Tibial nerve (tissue), 4 donors: Measurements from ENCODE around the gene ARHGAP11A. TPM values are rescaled to one million over a fixed set of nuclear protein-coding genes. Genes with fewer than 3 reads are reported as not detected.

Source experiments
- DNase-seq, 2 donors: peaks; one replicate each; pipeline ENCODE4 v3.0.0-alpha.2; 2019; ENCODE audit warnings: low spot score in 2 of 2
- H3K27ac ChIP-seq, 4 donors: fragments of 200-600 bp; sonication (generic) in 3 of 4; one replicate each; pipeline ENCODE4 v1.5.1; 2017 to 2019; ENCODE audit warnings: mild to moderate bottlenecking in 1 of 4
- H3K27me3 ChIP-seq, 2 donors: fragments of 200-600 bp; sonication (generic) in 1 of 2; one replicate each; pipeline versions ENCODE4 v1.5.1 to v1.6.0; 2017 to 2019
- H3K36me3 ChIP-seq, 3 donors: fragments of 200-600 bp; sonication (generic); one replicate each; pipeline ENCODE4 v1.5.1; 2018 to 2019
- H3K4me1 ChIP-seq, 4 donors: fragments of 200-600 bp; sonication (generic) in 3 of 4; one replicate each; pipeline ENCODE4 v1.5.1; 2017 to 2019
- H3K4me3 ChIP-seq, 4 donors: fragments of 200-600 bp; sonication (generic) in 3 of 4; one replicate each; pipeline ENCODE4 v1.5.1; 2017 to 2019; ENCODE audit warnings: mild to moderate bottlenecking in 1 of 4, moderate library complexity in 1 of 4
- H3K9me3 ChIP-seq, 4 donors: fragments of 200-600 bp; sonication (generic) in 3 of 4; one replicate each; pipeline ENCODE4 v1.5.1; 2017 to 2019
- CTCF ChIP-seq, 5 experiments: fragments of 200-600 bp in 3 of 5; fragments of 450-650 bp in 2 of 5; sonication (generic) in 3 of 5; IDR thresholded peaks; one replicate each; pipeline ENCODE4 v1.5.1; 2016 to 2019; ENCODE audit warnings: antibody characterized with exemption in 5 of 5, mild to moderate bottlenecking in 3 of 5, moderate library complexity in 2 of 5
- EP300 ChIP-seq, 2 donors: sonication (generic); formaldehyde crosslinking; IDR thresholded peaks; one replicate each; pipeline ENCODE4 v1.6.1; 2017; ENCODE audit warnings: antibody characterized with exemption in 2 of 2, mild to moderate bottlenecking in 1 of 2
- POLR2A ChIP-seq, 2 donors: fragments of 450-650 bp; IDR thresholded peaks; one replicate each; pipeline ENCODE4 v1.6.1; 2017; ENCODE audit warnings: antibody characterized with exemption in 2 of 2, mild to moderate bottlenecking in 2 of 2, moderate library complexity in 2 of 2
- WGBS, 2 donors: methylation state at CpG; one replicate each; pipeline ENCODE4 v1.1.5; 2018; 5-methylcytosine and 5-hydroxymethylcytosine counted together
- total RNA-seq, 4 donors: library from RNA; depleted of rRNA; stranded (reverse); fragments of >200 nt; gene quantifications; one replicate each; pipeline ENCODE4 v1.1.0, GENCODE V29; 2016

Gene ARHGAP11A
- total RNA-seq, 4 donors from 2014 or later = 0.59 to 2.4 (median 0.82) TPM

GRCh38 chr15:32636410-32636809, 21.1 kb downstream of the ARHGAP11A start:
- no peak for TF ChIP-seq POLR2A (IDR thresholded peaks at IDR 0.05)
- TF ChIP-seq CTCF (IDR thresholded peaks at IDR 0.05) = no peak
- no peak for TF ChIP-seq EP300 (IDR thresholded peaks at IDR 0.05)
- Histone ChIP-seq H3K27ac (no peak overlapping the region), H3K4me3 (no peak overlapping the region), H3K4me1 (peaks cover 0 to 1% (median 0%) of the 10 kb centered on the region in 4 donors), H3K27me3 (peaks cover 0 to under 1% of the 10 kb centered on the region in 2 donors), H3K36me3 (no peaks in the 10 kb centered on the region), H3K9me3 (no peaks in the 10 kb centered on the region)
- 95 to 96% methylated on average over 3 of the region's 3 CpGs for WGBS, 2 donors
- no peak for DNase-seq

GRCh38 chr15:32636908-32637567, 21.7 kb downstream of the ARHGAP11A start:
- Histone ChIP-seq H3K9me3 (no peaks in the 10 kb centered on the region), H3K27me3 (peaks cover 0 to 7% of the 10 kb centered on the region in 2 donors), H3K27ac (no peak overlapping the region), H3K4me3 (no peak overlapping the region), H3K4me1 (peaks cover 0 to 7% (median 0%) of the 10 kb centered on the region in 4 donors), H3K36me3 (no peaks in the 10 kb centered on the region)
- DNase-seq = no peak
- 93% methylated on average over 8 of the region's 8 CpGs for WGBS, 2 donors
- TF ChIP-seq POLR2A (IDR thresholded peaks at IDR 0.05) (no peak), CTCF (IDR thresholded peaks at IDR 0.05) (no peak), EP300 (IDR thresholded peaks at IDR 0.05) (no peak)

- DNase-seq = no peak
- H3K36me3 ChIP-seq = no peaks in the 10 kb centered on the region
- H3K27me3 ChIP-seq = peaks cover 0 to 14% of the 10 kb centered on the region in 2 donors
- TF ChIP-seq EP300 (IDR thresholded peaks at IDR 0.05) (no peak), CTCF (IDR thresholded peaks at IDR 0.05) (no peak), POLR2A (IDR thresholded peaks at IDR 0.05) (no peak)
- H3K4me3 ChIP-seq = no peak overlapping the region
- H3K4me1 ChIP-seq = peaks cover 0 to 9% (median 0%) of the 10 kb centered on the region in 4 donors
- no peaks in the 10 kb centered on the region for H3K9me3 ChIP-seq
- 96 to 98% methylated on average over 1 of the region's 1 CpG for WGBS, 2 donors
- H3K27ac ChIP-seq = no peak overlapping the region
Observed at GRCh38 chr15:32637704-32638103, 22.4 kb downstream of the ARHGAP11A start.

- H3K9me3 ChIP-seq = no peaks in the 10 kb centered on the region
- no peak for TF ChIP-seq EP300 (IDR thresholded peaks at IDR 0.05)
- no peak for TF ChIP-seq CTCF (IDR thresholded peaks at IDR 0.05)
- no peak within 1 kb of the TSS for H3K27ac ChIP-seq
- DNase-seq = no peak
- peaks cover 0 to 9% (median 0%) of the 10 kb centered on the region in 4 donors for H3K4me1 ChIP-seq
- peaks cover 0 to 19% of the 10 kb centered on the region in 2 donors for H3K27me3 ChIP-seq
- H3K36me3 ChIP-seq = no peaks in the 10 kb centered on the region
- 5 to 18% methylated on average over 14 to 22 of the region's 22 CpGs for WGBS, 2 donors
- peak within 1 kb of the TSS in 1 of 4 donors; percentile 13 for H3K4me3 ChIP-seq
Observed at GRCh38 chr15:32641517-32642059, 26.3 kb downstream of the ARHGAP11A start, which contains the start of gene SCG5. Gene SCG5 (plus strand): TSS chr15:32641710. CDS start chr15:32643593, 1,883 bp downstream.
